Tibial artery (tissue), 4 donors: ENCODE results near the gene TNFSF13.

Experiments used
- DNase-seq, 2 donors: peaks; one replicate each; pipeline ENCODE4 v3.0.0-alpha.2; 2019
- H3K27ac ChIP-seq, 2 donors: fragments of 200-600 bp; sonication (generic) in 1 of 2; 1 replicate in 1 of 2; 2 replicates in 1 of 2; pipeline ENCODE4 v1.5.1; 2018 to 2019; ENCODE audit warnings: mild to moderate bottlenecking in 1 of 2
- H3K27me3 ChIP-seq, 2 donors: fragments of 200-600 bp; sonication (generic) in 1 of 2; one replicate each; pipeline versions ENCODE4 v1.5.1 to v1.6.0; 2016 to 2019
- H3K36me3 ChIP-seq, 3 donors: fragments of 200-600 bp; sonication (generic) in 2 of 3; one replicate each; pipeline ENCODE4 v1.5.1; 2016 to 2019; ENCODE audit warnings: mild to moderate bottlenecking in 2 of 3
- H3K4me1 ChIP-seq, 4 donors: fragments of 200-600 bp; sonication (generic) in 2 of 4; 1 replicate in 3 of 4; 2 replicates in 1 of 4; pipeline ENCODE4 v1.5.1; 2016 to 2019
- H3K4me3 ChIP-seq, 2 donors: fragments of 200-600 bp; sonication (generic) in 1 of 2; 1 replicate in 1 of 2; 2 replicates in 1 of 2; pipeline ENCODE4 v1.5.1; 2018 to 2019; ENCODE audit warnings: mild to moderate bottlenecking in 2 of 2
- H3K9me3 ChIP-seq, 3 donors: fragments of 200-600 bp; sonication (generic) in 1 of 3; one replicate each; pipeline ENCODE4 v1.5.1; 2016 to 2019
- CTCF ChIP-seq, 2 experiments: fragments of 200-600 bp in 1 of 2; fragments of 450-650 bp in 1 of 2; IDR thresholded peaks; one replicate each; pipeline ENCODE4 v1.5.1; 2017 to 2019; ENCODE audit warnings: antibody characterized with exemption in 2 of 2, mild to moderate bottlenecking in 1 of 2, moderate library complexity in 1 of 2
- intact Hi-C: fragments of 100-400 bp; cut with DNase I; formaldehyde crosslinking; loops from one replicate; pipeline ENCODE4 v1.15.0; 2023; ENCODE audit warnings: low total_unique reads

TNFSF13 gene

DNA sequence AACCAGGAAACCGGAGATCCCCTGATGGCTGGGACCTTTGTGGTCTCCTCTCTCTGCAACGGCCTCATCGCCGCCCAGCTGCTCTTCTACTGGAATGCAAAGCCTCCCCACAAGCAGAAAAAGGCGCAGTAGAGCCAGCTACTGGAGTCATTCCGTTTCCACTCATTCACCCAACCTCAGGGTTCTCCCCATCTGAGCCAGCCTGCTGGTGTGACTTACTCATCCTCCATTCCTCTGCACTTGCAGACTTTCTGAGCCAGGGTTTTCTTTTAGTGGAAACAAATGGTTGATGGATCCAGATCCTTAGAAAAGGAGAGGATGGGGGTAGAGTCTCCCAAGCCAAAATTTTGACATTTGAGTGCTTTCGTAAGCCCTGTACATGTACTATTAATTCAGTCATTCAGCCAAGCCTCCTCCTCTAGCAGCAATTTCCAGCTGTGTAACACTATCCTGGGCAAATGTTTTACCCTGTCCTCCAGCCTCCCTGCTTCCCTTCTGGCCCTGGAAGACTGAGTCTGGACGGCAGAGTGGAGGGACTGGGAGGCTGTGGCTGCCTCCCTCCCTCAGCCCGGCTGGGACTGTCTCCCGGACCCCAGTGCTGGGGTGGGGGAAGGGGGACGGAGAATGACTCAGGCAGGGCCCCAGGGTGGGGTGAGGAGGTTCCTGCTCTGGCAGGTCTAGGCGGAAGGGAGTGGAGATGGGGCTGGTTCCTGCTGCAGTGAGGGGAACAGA lies 29.0 kb downstream of the TNFSF13 start:
- Histone ChIP-seq H3K27me3 (no peaks in the 10 kb centered on the region), H3K36me3 (peaks cover 15 to 37% (median 18%) of the 10 kb centered on the region in 3 donors), H3K4me1 (peaks cover 6 to 43% (median 33%) of the 10 kb centered on the region in 4 donors), H3K4me3 (no peak overlapping the region), H3K9me3 (no peaks in the 10 kb centered on the region), H3K27ac (peak overlapping the region in 1 of 2 donors; percentile 71)
- no peak for TF ChIP-seq CTCF (IDR thresholded peaks at IDR 0.05)
- peak in 1 of 2 donors; percentile 37 for DNase-seq
- intact Hi-C loops: loop anchor here (2.0 kb wide), 1 partner anchor 69 kb away; no protein-coding TSS in a partner anchor

DNA sequence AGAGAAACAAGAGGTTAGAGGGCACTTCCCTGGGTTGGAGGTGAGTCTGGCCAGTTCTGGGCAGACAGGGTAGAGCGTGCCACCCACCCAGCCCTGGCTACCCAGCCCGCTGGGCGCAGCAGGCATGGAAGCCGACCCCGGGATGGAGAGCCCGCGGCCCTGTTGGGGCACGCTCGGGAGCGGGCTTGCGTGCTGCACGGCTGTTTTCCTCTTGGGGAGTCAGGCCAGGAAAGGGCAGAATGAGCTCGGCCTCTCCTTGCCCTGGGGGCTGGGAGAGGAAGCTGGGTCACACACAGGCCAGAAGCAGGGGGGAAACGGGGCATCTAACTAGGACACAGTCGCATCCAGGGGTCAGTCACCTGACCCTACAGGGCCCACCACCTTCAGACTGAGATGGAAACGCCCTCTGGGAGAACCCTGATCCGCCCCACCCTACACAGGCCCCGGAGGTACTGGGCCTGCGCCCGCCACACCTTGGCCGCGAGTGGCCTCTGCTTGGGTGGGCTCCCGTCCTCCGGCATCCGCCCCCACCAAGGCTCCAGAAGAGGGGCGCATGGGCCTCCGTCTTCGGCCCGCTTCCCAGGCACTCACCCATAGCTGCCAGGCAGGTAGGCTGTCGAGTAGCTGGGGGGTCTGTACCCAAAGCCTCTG lies 30.1 kb downstream of the TNFSF13 start:
- Histone ChIP-seq H3K36me3 (peaks cover 26 to 48% (median 29%) of the 10 kb centered on the region in 3 donors), H3K4me1 (peaks cover 0 to 35% (median 25%) of the 10 kb centered on the region in 4 donors), H3K9me3 (no peaks in the 10 kb centered on the region), H3K27ac (peak overlapping the region; percentile 57 to 71), H3K4me3 (peak overlapping the region; percentile 48 to 62), H3K27me3 (no peaks in the 10 kb centered on the region)
- TF ChIP-seq CTCF (IDR thresholded peaks at IDR 0.05): no peak
- intact Hi-C loops: loop anchor here (2.0 kb wide), 1 partner anchor 70 kb away; no protein-coding TSS in a partner anchor
- no peak for DNase-seq

DNA sequence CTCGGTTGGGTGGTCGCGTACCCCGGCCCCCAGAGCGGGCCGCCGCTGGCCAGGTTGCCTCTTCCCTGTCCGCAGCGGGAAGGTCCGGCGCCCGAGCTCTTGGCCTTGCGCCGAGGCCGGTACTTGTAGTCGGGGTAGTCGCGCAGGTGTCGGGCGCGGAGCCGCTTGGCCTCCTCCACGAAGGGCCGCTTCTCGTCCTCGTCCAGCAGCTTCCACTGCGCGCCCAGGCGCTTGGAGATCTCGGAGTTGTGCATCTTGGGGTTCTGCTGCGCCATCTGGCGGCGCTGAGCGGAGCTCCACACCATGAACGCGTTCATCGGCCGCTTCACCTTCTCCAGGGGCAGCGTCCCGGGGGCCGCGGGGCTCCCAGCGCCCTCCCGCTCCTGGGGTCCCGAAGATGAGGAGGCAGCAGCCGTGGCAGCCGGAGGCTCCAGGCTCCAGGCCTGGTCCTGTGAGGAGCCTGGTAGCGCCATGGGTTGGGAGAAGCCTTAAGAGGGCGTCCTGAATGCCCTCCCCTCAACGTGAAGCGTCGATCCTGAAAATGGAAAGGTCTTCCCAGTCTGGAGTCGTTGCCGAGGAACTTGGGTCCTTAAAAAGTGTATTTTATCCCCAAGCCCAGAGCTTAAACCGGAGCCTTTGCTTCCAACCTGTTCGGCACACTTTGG lies 30.8 kb downstream of the TNFSF13 start:
- TF ChIP-seq CTCF (IDR thresholded peaks at IDR 0.05): peak; percentile 88
- Histone ChIP-seq H3K27me3 (no peaks in the 10 kb centered on the region), H3K27ac (peak overlapping the region; percentile 57 to 71), H3K9me3 (no peaks in the 10 kb centered on the region), H3K36me3 (peaks cover 32 to 55% (median 36%) of the 10 kb centered on the region in 3 donors), H3K4me3 (peak overlapping the region; percentile 48 to 62), H3K4me1 (peaks cover 0 to 33% (median 23%) of the 10 kb centered on the region in 4 donors)
- intact Hi-C loops: loop anchor here (2.0 kb wide), 1 partner anchor 71 kb away; no protein-coding TSS in a partner anchor
- peak; percentile 90 for DNase-seq

DNA sequence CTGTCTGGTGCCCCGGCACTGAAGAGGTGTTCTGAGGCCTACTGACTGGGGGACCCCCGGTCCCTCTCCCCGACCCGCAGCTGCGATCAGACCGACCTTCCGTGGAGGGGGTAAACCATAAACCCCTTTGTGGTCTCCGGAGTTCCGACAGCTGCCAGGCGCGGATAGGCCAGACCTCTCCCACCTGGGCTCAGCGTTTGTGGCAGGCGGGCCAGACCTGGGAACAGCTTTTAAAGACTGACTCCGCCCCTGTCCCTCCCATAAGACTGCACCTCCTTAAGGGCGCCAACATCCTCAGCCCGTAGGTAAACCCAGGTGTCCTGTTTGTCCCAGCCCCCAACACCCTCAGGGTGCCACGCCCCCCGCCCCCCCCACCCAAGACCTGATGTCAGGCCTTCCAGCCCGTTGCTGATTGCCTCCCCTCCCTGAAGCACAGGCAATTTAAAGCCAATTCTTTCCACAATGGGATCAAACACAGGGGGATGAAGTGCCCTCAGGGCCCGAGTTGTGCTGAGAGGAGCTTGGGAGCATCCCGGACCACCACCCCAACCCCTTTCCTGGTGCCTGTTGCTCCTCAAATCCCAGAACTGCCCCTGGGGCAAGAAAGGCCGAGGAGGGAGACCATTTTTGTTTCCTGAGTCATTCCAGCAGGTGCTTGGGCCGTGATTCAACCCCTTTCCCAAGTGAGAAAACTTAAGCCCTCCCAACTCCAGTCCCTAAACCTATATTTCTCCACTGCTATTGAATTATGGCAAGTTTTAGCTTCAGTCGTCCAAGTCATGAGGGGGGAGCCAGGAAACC lies 31.5 kb downstream of the TNFSF13 start, which contains the start of gene SOX15:
SOX15 (minus strand) TSS at position 204 of the 801 bp plus-strand sequence. CDS start 418 bp downstream, outside the sequence.
- Histone ChIP-seq H3K27me3 (no peaks in the 10 kb centered on the region), H3K36me3 (peaks cover 40 to 62% (median 43%) of the 10 kb centered on the region in 3 donors), H3K4me1 (peaks cover 0 to 25% (median 17%) of the 10 kb centered on the region in 4 donors), H3K27ac (peak within 1 kb of the TSS; percentile 57 to 71), H3K4me3 (peak within 1 kb of the TSS; percentile 48 to 62), H3K9me3 (no peaks in the 10 kb centered on the region)
- no peak for DNase-seq
- intact Hi-C loops: loop anchor here (2.0 kb wide), 1 partner anchor 71 kb away; no protein-coding TSS in a partner anchor
- TF ChIP-seq CTCF (IDR thresholded peaks at IDR 0.05): no peak

- intact Hi-C loops: no loop called here
- no peak for DNase-seq
- Histone ChIP-seq H3K27me3 (no peaks in the 10 kb centered on the region), H3K4me3 (no peak overlapping the region), H3K4me1 (peaks cover 0 to 22% (median 16%) of the 10 kb centered on the region in 4 donors), H3K36me3 (peaks cover 47 to 69% (median 50%) of the 10 kb centered on the region in 3 donors), H3K9me3 (no peaks in the 10 kb centered on the region), H3K27ac (no peak overlapping the region)
- TF ChIP-seq CTCF (IDR thresholded peaks at IDR 0.05): no peak
These were observed 32.2 kb downstream of the TNFSF13 start for GRCh38 chr17:7590743-7591142.
